HG03159 (cell line): ENCODE measurements around the gene ZFP42.
"Not testable (repeated sequence)": the region's sequence is repeated elsewhere in the genome, so short reads cannot be mapped to it uniquely, and the experiment has no call there.

Experiments used
- ATAC-seq: cut with Tn5 transposase; IDR thresholded peaks from one replicate; pipeline ENCODE4 v1.9.1; 2021; ENCODE audit warnings: mild to moderate bottlenecking, moderate library complexity; ENCODE audit not compliant: unreplicated experiment

Gene ZFP42

DNA sequence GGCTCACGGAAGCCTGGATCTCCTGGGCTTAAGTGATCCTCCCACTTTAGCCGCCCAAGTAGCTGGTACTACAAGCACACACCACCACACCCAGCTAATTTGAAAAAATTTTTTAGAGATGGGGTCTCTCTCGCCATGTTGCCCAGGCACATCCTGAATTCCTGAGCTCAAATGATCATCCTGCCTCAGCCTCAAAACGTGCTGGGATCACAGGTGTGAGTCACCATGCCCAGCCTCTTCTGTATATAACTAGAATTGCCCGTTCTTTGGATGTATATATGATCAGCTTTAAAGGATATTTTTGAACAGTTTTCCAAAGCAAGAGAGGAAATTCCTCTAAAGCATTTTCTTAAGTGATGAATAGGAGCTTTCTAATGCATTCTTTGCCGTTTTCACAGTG is 22.7 kb downstream of the ZFP42 start:
- ATAC-seq: no peak

DNA sequence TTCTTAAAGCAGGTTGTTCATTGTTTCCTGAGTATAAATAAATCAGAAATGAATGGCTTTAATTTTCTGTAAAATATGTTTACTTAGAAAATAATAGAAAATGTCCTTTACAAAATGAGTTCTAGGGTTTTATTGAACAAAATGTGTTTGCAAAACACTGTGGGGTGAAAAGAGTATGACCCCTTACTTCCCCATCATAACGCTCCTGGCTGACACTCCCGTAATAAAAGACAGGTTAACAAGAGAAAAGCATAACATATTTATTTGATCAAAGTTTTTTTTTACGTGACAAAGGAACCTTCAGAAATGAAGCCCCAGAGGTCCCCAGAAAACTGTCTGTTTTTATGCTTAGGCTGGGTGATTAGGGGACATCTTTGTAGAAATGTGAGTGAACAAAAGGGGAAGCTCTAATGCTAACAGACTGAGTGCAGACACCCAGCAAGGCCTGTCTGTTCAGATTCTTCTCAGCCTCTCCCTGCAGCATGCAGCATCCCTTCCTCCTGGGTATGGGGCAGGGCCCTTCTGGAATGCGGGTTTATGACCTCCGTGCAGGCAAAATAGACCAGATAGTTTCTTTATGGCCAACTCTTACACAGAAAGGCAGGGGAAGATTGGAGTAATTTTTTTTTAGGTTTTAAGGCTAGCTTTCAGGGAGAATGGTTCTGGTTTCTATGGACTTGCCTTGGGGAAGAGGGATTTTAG is 26.1 kb downstream of the ZFP42 start:
- no peak for ATAC-seq

DNA sequence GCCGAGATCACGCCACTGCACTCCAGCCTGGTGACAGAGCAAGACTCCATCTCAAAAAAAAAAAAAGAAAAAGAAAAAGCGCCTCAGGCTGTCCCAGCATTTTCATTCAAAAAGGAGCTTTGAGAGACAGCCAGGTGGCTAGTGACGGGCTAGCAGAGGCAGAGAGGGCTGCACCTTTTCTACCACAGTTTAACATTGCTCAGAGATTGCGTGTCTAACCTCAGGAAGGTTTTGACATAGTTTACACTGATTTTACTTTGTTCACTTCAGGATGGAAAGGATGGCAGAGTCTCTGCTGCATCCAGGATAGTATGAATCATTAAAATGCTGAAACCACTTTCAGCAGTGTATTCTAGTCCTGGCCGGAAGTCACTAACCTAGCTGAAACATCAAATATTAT is 28.1 kb downstream of the ZFP42 start:
- ATAC-seq: no peak

DNA sequence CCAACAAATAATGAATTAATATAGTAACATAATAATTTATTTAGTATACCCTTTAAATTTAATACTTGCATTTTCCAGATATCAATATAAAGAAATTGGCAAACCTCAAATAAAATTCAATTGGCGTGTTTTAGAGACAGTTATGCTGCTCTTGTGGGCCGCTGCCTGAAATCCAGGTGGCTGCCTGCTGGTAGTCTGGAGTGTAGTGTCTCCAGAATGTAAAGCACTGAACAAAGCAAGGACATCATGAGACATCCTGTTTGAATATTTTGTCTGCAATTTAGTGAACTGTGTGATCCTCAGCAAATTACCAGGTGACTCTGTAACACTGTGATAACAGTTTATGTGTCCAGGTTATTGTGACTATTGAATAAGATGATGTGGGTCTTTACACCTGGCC is 29.9 kb downstream of the ZFP42 start:
- no peak for ATAC-seq

DNA sequence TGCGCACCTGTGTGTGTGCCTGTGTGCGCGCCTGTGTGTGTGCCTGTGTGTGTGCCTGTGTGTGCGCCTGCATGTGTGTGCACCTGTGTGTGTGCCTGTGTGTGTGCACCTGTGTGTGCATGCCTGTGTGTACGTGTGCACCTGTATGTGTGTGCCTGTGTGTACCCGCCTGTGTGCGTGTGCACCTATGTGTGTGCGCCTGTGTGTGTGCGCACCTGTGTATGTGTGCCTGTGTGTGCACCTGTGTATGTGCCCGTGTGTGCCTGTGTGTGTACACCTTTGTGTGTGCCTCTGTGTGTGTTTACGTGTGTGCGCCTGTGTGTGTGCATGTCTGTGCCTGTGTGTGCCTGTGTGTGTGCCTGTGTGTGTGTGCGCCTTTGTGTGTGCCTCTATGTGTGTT is 33.5 kb downstream of the ZFP42 start:
- no peak for ATAC-seq

GRCh38 chr4:188030401-188030800 is 34.8 kb downstream of the ZFP42 start:
- ATAC-seq: no peak

GRCh38 chr4:188031751-188032150 is 36.2 kb downstream of the ZFP42 start:
- no peak for ATAC-seq

GRCh38 chr4:188032170-188032569 is 36.6 kb downstream of the ZFP42 start:
- no peak for ATAC-seq

DNA sequence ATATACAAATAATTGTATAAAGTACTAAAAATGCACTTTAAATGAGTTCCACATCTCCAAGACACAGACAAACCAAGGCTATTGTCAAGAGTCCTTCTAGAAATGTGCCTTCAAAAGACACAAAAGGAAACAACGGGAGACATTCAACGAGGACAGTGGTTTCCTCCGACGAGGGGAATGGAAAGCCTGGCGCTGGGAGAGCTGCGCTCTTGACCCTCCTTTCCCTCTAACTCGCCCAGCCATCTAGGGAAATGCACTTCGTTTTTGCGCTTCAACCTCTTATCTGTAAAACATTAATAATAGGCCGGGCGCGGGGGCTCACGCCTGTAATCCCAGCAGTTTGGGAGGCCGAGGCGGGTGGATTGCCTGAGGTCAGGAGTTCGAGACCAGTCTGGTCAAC is 37.0 kb downstream of the ZFP42 start:
- ATAC-seq: no peak

DNA sequence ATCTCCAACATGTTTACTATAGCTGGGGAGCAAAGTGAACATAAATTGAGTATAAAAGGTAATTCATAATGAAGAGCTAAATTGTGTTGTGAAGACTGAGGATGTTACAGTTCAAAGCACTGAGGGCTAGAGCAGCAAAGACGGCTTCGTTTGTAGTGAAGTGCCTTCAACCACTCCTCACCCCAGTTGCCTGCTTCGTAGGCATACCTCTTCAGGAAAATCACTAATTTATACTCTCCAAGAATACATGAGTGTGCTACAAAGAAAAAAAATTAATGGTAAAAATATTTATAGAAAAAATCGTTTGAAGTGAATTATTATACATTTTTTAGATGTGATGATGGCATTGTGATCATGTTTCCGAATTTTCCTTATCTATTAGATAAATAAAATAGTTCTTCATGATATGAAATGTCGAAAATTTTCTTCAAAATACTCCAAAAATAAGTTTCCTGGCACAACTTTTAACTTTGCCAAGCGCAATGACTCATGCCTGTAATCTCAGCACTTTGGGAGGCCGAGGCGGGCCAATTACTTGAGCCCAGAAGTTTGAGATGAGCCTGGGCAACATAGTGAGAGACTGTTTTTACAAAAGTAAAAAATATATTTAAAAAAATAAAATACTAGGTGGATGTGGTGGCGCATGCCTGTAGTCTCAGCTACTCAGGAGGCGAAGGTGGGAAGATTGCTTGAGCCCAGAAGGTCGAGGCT is 41.6 kb downstream of the ZFP42 start:
- ATAC-seq: no peak

DNA sequence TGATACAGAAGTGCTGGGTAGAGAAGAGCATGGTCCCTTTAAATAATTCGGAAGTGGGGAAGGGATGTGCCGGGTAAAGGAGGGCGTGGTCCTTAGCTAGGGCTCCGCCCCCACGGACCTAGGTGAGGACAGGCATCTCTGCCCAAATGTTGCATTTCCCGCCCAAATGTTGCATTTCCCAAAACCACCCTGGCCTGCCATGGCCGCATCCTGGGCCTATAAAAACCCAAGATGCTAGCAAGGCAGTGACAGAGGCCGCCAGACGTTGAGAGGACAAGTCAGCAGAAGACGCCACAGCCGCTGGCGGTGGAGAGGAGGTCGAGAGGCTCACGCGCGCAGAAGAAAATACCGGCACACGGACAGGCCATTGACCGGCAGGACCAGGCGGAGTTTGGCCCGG is 46.1 kb downstream of the ZFP42 start:
- ATAC-seq: no peak

DNA sequence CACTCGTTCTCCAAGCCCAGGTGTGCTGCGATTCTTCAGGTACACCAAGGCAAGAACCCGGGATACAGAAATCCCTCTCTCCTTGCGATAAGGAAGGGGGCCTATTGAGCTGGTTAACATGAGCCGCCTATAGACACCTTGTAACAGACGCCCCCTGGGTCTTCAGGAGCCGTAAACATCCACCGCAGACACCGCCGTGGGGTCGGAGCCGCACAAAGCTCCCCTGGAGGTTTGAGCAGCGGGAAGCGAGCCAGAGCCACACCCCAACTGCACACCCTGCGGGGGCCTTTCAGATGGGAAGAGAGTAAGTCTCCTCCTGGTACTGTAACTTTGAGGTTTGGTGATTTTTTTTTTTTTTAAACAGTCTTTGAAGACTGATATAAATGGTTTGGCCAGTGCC is 46.6 kb downstream of the ZFP42 start:
- ATAC-seq: no peak

DNA sequence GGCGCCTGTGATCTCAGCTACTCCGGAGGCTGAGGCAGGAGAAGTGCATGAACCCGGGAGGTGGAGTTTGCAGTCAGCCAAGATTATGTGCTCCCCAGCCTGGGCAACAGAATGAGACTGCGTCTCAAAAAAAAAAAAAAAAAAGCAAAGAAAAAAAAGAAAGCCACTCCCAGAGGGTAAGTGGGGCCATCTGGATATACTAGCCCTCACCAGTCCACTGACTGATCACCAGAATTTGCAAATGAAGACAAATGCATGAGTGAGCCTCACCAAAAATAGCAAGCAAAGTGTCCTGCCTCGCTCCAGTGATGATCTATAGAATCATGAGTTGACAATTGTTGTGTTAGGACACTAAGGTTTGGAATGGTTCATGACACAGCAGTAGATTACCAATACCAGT is 47.6 kb downstream of the ZFP42 start:
- ATAC-seq: no peak

DNA sequence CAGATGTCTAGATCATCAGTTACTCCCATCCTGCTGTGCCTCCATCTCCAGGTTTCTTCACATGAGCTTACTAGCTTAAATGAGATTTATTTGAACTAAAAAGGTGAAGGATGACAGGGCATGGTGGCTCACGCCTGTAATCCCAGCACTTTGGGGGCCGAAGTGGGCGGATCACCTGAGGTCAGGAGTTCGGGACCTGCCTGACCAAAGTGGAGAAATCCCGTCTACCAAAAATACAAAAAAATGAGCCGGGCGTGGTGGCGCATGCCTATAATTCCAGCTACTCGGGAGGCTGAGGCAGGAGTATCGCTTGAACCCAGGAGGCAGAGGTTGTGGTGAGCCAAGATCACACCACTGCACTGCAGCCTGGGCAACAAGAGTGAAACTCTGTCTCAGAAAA is 49.9 kb downstream of the ZFP42 start:
- ATAC-seq: not testable (repeated sequence)

DNA sequence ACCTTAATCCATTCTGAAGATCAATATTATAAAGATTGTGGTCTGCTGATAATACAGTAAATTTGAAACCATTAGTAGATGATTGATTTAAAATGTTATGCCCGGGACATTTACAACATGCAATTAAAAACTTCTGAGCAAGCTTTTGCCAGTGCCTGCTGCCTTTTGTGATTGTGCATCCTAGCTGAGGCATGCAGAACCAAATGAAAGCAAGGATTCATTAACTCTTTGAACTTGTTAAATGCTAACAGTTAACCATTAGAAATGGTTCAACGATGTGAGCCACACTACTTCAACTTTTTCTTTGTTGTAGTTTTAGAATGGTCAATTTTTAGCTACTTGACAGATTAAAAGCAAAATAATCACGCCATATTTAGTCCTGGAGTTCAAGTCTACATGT is 51.1 kb downstream of the ZFP42 start:
- ATAC-seq: no peak

DNA sequence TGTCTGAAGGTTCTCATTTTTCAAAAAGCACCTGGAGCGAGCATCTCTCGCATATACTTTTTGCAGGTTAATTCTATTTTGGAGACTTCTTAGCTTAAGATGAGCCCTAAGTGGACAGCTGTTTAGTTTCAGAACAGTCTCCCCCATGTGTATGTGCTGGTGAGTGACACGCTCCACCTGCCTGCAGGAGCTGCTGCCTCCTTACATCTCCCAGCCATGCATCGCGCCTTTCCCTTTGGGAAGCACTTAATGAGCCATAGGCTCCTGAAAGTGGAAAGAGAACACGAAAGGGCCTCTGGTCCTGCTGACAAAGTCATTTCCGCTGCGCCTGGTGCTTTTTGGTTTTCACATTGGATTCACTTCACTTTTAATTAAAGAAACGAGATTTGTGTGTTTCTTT is 57.7 kb downstream of the ZFP42 start:
- no peak for ATAC-seq
